Measurements from ENCODE around the gene ARMC8. TPM values are rescaled to one million over a fixed set of nuclear protein-coding genes. Genes with fewer than 3 reads are reported as not detected.

ARMC8 gene
- total and polyA plus RNA-seq, 2 of the 8 experiments (the other 6 are each of a cell fraction or from before 2014, with no cell fraction given) = 47.3 to 58.5 TPM

DNA sequence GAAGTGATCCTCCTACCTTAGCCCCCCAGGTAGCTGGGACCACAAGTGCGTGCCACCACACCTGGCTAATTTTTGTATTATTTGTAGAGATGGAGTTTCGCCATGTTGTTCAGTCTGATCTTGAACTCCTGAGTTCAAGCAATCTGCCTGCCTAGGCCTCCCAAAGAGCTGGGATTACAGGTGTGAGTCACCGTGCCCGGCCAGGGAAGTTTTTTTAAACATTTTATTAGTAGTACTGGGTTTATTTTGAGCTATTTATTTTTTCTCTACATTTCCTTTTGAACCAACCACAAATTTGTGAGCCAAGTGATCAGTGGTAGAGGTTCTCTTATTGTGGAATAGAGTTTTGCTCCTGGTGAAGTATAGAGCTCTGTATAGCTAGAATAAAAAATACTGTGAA lies 33.7 kb downstream of the ARMC8 start (continued):
- TF ChIP-seq SAP30 (IDR thresholded peaks at IDR 0.05; ENCODE audit: insufficient read depth, insufficient replicate concordance, low read length) (no peak), SIRT6 (IDR thresholded peaks at IDR 0.05; ENCODE audit: low read length) (no peak), RBBP5 (IDR thresholded peaks at IDR 0.05; ENCODE audit: borderline replicate concordance, low read depth, low read length) (no peak), ATF2 (IDR thresholded peaks at IDR 0.05; ENCODE audit: low read length) (no peak)

Measured in H1 (cell line).